ENCODE data around the gene BEGAIN. TPM values are rescaled to one million over a fixed set of nuclear protein-coding genes. Genes with fewer than 3 reads are reported as not detected.

BEGAIN gene
- polyA plus RNA-seq, 1 experiment, result 0.16 TPM

DNA sequence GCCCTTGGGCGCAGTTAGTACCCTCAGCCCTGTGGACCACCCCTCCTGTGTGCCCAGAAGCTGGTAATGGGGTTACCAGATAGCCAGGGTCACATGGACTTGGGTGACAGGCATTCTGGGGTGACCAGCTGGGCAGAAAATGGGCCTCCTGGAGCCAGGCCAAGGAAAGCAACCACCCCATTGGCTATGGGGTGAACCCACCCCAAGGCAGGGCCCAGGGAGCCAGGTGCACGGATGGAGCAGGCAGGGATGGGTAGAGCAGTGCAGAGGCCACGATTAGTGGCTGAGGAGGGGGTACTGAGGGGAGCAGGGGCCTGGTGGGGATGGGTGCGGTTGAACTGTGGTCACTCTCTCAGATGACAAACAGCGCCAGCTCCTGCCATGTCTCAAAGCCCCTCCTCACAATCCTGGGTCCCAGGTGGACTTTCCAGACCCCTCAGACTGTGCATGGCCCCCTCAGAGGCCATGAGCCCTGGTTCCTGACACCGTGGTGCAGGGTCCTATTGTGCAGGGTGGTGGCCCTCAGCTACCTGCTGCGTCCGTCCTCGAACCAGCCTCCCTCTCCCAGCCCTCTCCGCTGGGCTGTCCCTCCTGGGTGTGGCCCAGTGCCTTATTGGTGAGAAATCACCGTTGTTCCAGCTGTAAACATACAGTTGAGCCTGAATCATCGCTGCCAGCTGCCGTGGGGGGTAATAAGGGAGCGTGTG, 23.4 kb upstream of the BEGAIN start:
- Histone ChIP-seq H3K4me3 (ENCODE audit: low read depth, low read length) (no peak overlapping the region), H3K27me3 (ENCODE audit: control insufficient read depth, insufficient read depth, low read length) (peaks cover 11% of the 10 kb centered on the region), H3K27ac (ENCODE audit: low read depth, low read length) (no peak overlapping the region), H3K9me3 (ENCODE audit: control insufficient read depth, insufficient read depth, low read length) (peaks cover 4% of the 10 kb centered on the region; the same call in 1 of the 2 replicates)
- POLR2A ChIA-PET, result no interaction called here
- CTCF ChIA-PET, result no interaction called here
- no peak for DNase-seq (ENCODE audit: low read depth, low spot score)
- TF ChIP-seq, protein P1, sequence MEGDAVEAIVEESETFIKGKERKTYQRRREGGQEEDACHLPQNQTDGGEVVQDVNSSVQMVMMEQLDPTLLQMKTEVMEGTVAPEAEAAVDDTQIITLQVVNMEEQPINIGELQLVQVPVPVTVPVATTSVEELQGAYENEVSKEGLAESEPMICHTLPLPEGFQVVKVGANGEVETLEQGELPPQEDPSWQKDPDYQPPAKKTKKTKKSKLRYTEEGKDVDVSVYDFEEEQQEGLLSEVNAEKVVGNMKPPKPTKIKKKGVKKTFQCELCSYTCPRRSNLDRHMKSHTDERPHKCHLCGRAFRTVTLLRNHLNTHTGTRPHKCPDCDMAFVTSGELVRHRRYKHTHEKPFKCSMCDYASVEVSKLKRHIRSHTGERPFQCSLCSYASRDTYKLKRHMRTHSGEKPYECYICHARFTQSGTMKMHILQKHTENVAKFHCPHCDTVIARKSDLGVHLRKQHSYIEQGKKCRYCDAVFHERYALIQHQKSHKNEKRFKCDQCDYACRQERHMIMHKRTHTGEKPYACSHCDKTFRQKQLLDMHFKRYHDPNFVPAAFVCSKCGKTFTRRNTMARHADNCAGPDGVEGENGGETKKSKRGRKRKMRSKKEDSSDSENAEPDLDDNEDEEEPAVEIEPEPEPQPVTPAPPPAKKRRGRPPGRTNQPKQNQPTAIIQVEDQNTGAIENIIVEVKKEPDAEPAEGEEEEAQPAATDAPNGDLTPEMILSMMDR (IDR thresholded peaks at IDR 0.05; ENCODE audit: low read depth, low read length), result no peak

DNA sequence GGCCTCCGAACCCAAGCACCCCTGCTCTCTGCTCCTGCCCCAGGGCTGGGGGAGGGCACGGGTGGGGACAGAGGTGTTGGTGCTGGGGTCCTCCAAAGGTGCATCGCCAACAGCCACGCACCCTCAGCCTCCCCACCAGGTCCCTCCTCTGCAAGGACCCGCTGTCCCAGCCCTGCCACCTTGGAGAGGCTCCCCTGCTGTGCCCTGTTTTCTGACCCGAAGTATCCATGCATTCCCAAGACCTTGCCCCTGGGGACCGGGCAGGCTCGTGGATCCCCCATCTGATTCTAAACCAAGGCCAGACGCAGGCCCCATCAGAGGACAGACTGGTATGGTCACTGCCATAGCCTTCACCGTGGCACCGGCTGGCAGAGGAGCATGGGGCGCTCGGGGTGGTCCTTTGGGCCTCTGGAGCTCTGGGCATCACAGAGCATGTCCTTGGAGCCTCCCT, 22.7 kb upstream of the BEGAIN start:
- ChIA-PET POLR2A (no interaction called here), CTCF (no interaction called here)
- H3K9me3 ChIP-seq (ENCODE audit: control insufficient read depth, insufficient read depth, low read length), result peaks cover 4% of the 10 kb centered on the region; the same call in 1 of the 2 replicates
- TF ChIP-seq, protein P1 (IDR thresholded peaks at IDR 0.05; ENCODE audit: low read depth, low read length), result no peak
- no peak overlapping the region for H3K27ac ChIP-seq (ENCODE audit: low read depth, low read length)
- no peak for DNase-seq (ENCODE audit: low read depth, low spot score)
- no peak overlapping the region for H3K4me3 ChIP-seq (ENCODE audit: low read depth, low read length)
- peaks cover 11% of the 10 kb centered on the region for H3K27me3 ChIP-seq (ENCODE audit: control insufficient read depth, insufficient read depth, low read length)

DNA sequence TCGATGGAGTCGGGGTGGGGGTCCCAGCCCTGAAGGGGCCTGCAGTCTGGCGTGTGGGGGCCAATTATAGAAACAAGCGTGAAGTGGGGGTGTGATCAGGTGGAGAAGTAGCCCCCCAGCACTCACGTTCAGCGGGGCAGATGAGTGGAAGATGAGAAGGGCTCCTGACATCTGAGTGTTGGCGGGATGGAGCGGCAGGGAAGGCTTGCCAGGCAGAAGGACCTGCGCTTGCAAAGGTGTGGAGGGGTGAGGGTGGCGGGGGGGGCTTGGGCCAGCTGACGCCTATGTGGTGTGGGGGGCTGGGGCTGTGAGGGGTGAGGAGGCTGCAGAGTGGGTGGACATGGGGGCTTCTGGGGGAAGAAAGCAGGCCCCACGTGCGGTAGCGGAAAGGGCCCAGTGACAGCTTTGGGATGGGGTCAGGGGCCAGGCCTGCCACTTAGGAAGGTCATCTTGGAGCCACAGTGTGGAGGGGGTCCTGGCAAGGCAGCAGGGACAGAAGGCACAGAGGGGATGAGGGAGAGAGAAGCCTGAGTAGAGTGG, 22.2 kb upstream of the BEGAIN start:
- H3K4me3 ChIP-seq (ENCODE audit: low read depth, low read length), result no peak overlapping the region
- no peak for DNase-seq (ENCODE audit: low read depth, low spot score)
- peaks cover 11% of the 10 kb centered on the region for H3K27me3 ChIP-seq (ENCODE audit: control insufficient read depth, insufficient read depth, low read length)
- ChIA-PET POLR2A (no interaction called here), CTCF (no interaction called here)
- H3K9me3 ChIP-seq (ENCODE audit: control insufficient read depth, insufficient read depth, low read length), result peaks cover 4% of the 10 kb centered on the region; the same call in 1 of the 2 replicates
- no peak overlapping the region for H3K27ac ChIP-seq (ENCODE audit: low read depth, low read length)
- TF ChIP-seq, protein P1 (IDR thresholded peaks at IDR 0.05; ENCODE audit: low read depth, low read length), result no peak

DNA sequence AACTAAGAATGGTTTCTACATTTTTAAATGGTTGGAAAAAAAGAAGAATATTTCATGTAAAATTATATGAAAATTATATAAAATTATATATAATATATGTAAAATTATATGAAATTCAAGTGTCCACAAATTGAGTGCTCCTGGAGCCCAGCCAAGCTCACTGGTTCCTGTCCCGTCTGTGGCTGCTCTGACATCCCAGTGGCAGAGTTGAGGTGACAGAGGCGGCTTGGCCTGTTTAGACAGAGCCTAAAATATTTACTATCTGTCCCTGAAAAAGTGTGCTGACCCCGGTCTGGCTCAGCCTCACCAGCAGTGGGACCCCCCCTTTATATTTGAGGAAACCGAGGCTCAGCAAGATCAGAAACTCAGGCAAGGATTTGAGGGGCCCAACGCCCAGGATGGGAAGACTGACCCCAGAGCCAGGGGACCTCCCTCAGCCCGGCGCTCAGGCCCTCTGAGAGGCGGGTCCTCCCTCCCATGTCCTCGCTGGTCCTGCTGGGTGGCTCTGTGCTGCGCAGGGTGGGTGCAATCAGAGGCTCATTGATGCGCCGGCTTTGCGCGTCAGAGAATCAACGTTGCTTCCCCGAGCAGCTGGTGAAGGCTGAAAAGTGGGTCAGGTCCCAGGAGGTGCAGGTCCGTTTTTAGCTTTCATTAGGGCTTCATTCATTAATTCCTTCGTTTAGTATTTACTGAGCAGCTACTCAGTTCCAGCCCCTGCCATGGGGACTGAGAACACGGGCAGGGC, 21.5 kb upstream of the BEGAIN start:
- no peak for DNase-seq (ENCODE audit: low read depth, low spot score)
- CTCF ChIA-PET, result no interaction called here
- H3K27me3 ChIP-seq (ENCODE audit: control insufficient read depth, insufficient read depth, low read length), result peaks cover 11% of the 10 kb centered on the region

More for the DNA sequence above, 21.5 kb upstream of the BEGAIN start:
- TF ChIP-seq, protein P1 (IDR thresholded peaks at IDR 0.05; ENCODE audit: low read depth, low read length), result no peak
- POLR2A ChIA-PET, result no interaction called here
- Histone ChIP-seq H3K9me3 (ENCODE audit: control insufficient read depth, insufficient read depth, low read length) (peaks cover 4% of the 10 kb centered on the region; the same call in 1 of the 2 replicates), H3K4me3 (ENCODE audit: low read depth, low read length) (no peak overlapping the region), H3K27ac (ENCODE audit: low read depth, low read length) (no peak overlapping the region)
